ENCODE results near the gene STN1. TPM values are rescaled to one million over a fixed set of nuclear protein-coding genes. Genes with fewer than 3 reads are reported as not detected.
A peak's percentile ranks its signal among the peaks of the same experiment; 100 is the strongest.

STN1 gene
- total and polyA plus RNA-seq, 2 of the 8 experiments (the other 6 are each of a cell fraction or from before 2014, with no cell fraction given): 10.1 to 12.4 TPM

DNA sequence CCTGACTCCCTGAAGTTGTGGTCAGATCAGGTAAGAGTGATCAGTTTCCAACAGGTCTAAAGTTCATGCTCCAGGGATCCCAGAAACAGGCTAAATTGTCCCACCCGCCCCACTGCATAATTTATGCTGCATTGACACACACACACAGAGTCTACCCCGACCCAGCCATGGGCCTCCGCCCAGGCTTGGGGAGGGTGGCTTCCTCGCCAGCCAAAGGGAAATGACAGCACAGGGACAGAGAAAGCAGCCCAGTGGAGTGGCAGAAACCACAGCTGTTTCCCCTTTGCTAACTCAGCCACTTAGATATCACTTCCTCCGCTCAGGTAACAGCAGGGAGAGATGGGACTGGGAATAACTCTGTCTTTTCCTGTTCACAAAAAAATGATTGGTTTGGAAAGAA is 72.0 kb downstream of the STN1 start:
- FAIRE-seq: no peak
- Histone ChIP-seq H3K23me2 (ENCODE audit: low read depth, low read length) (no peaks in the 10 kb centered on the region), H3K27ac (ENCODE audit: low read depth, low read length) (no peak overlapping the region), H3K4ac (replicated peaks; ENCODE audit: insufficient read length, low read depth, low read length) (no peak overlapping the region), H3K79me1 (ENCODE audit: low read depth, low read length) (no peaks in the 10 kb centered on the region), H2BK20ac (ENCODE audit: low read length) (no peak overlapping the region), H3K18ac (ENCODE audit: extremely low read depth, low read length) (no peak overlapping the region), H3K14ac (ENCODE audit: insufficient read length) (no peak overlapping the region), H3K9ac (replicated peaks in 1 of 4; ENCODE audit: extremely low read depth in 1 of 4, low read depth in 3 of 4, low read length in 3 of 4) (no peak overlapping the region), H2BK12ac (ENCODE audit: low read depth, low read length) (peak overlapping the region; percentile 50; the same call in 1 of the 2 replicates), H3K27me3 (replicated peaks in 1 of 4; ENCODE audit: control insufficient read depth in 3 of 4, extremely low read depth in 1 of 4, insufficient read depth in 3 of 4, low read length in 3 of 4) (no peaks in the 10 kb centered on the region), H3K36me3 (ENCODE audit: control insufficient read depth in 2 of 4, insufficient read depth in 4 of 4, low read length in 3 of 4) (no peaks in the 10 kb centered on the region), H2AK5ac (ENCODE audit: low read depth, low read length) (no peak overlapping the region), H3K4me2 (ENCODE audit: insufficient read depth in 1 of 2, low read depth in 2 of 2, low read length in 2 of 2) (no peak overlapping the region), H3K23ac (ENCODE audit: insufficient read length) (no peak overlapping the region), H4K8ac (ENCODE audit: extremely low read depth, insufficient read depth, low read length) (peak overlapping the region; percentile 37; the same call in 1 of the 2 replicates), H3K4me1 (replicated peaks in 1 of 4; ENCODE audit: control insufficient read depth in 3 of 4, insufficient read depth in 4 of 4, low read length in 3 of 4) (peaks cover 6 to 9% (median 7%) of the 10 kb centered on the region in 4 experiments; a peak in 6 of 7 replicates), H2BK120ac (replicated peaks; ENCODE audit: low read depth, low read length) (no peak overlapping the region), H4K91ac (replicated peaks; ENCODE audit: insufficient read length, low read length) (no peak overlapping the region), H3K56ac (replicated peaks; ENCODE audit: insufficient read length, low read depth, low read length) (no peak overlapping the region), H3K9me3 (ENCODE audit: insufficient read depth in 2 of 2, low read depth in 1 of 2, low read length in 1 of 2) (no peaks in the 10 kb centered on the region), H4K5ac (ENCODE audit: insufficient read length, low read depth, low read length) (no peak overlapping the region), H2BK15ac (ENCODE audit: low read length) (no peak overlapping the region), H4K20me1 (replicated peaks in 1 of 2; ENCODE audit: control insufficient read depth in 1 of 2, insufficient read depth in 2 of 2, low read length in 2 of 2) (no peaks in the 10 kb centered on the region), H2AFZ (ENCODE audit: low read length) (no peak overlapping the region), H3K4me3 (ENCODE audit: extremely low read depth in 1 of 4, insufficient read depth in 2 of 4, low read depth in 3 of 4, low read length in 4 of 4) (no peak overlapping the region), H3K79me2 (ENCODE audit: control insufficient read depth in 1 of 2, insufficient read depth in 2 of 2, low read length in 2 of 2) (no peaks in the 10 kb centered on the region), H2BK5ac (ENCODE audit: low read depth, low read length) (no peak overlapping the region; the same call in 1 of the 2 replicates)
- DNase-seq (ENCODE audit: low read depth in 1 of 2, low spot score in 2 of 2): no peak
- TF ChIP-seq TCF12 (IDR thresholded peaks at IDR 0.05; ENCODE audit: low read depth, low read length) (no peak), EP300 (IDR thresholded peaks at IDR 0.05; ENCODE audit: borderline replicate concordance in 1 of 2, low read depth in 2 of 2, low read length in 2 of 2) (no peak), CHD1 (IDR thresholded peaks at IDR 0.05; ENCODE audit: low read depth, low read length) (no peak), SUZ12 (IDR thresholded peaks at IDR 0.05; ENCODE audit: low read length) (no peak), HDAC2 (IDR thresholded peaks at IDR 0.05; ENCODE audit: borderline replicate concordance in 1 of 2, low read depth in 2 of 2, low read length in 2 of 2) (no peak)
- 71% methylated on average over 5 of the region's 5 CpGs; no CpG with 5 or more reads in 1 of the 2 experiments for WGBS, 2 experiments (ENCODE audit: extremely low coverage in 1 of 2, insufficient coverage in 1 of 2, insufficient read length in 1 of 2, insufficient replicate concordance in 2 of 2, low coverage in 1 of 2, low lambda C conversion rate in 2 of 2, missing lambda C conversion rate in 1 of 2)
- ChIA-PET CTCF (ENCODE audit: partially characterized antibody) (interaction anchor here (1.0 to 3.7 kb wide), 5 partner anchors 23 to 134 kb away, joined by 3 to 52 read pairs (median 14); no protein-coding TSS in a partner anchor), POLR2A (ENCODE audit: partially characterized antibody) (interaction anchor here (1.9 kb wide), 1 partner anchor 9 kb away, joined by 5 read pairs; the partner anchor contains the start of gene SH3PXD2A)

Measured in H1 (cell line).